ENCODE data around the gene EIF4A3. TPM values are rescaled to one million over a fixed set of nuclear protein-coding genes. Genes with fewer than 3 reads are reported as not detected.

Gene EIF4A3
- total and polyA plus RNA-seq, 9 of the 15 experiments (the other 6 are each of a cell fraction or from before 2014, with no cell fraction given) = 62.7 to 171 (median 127) TPM

DNA sequence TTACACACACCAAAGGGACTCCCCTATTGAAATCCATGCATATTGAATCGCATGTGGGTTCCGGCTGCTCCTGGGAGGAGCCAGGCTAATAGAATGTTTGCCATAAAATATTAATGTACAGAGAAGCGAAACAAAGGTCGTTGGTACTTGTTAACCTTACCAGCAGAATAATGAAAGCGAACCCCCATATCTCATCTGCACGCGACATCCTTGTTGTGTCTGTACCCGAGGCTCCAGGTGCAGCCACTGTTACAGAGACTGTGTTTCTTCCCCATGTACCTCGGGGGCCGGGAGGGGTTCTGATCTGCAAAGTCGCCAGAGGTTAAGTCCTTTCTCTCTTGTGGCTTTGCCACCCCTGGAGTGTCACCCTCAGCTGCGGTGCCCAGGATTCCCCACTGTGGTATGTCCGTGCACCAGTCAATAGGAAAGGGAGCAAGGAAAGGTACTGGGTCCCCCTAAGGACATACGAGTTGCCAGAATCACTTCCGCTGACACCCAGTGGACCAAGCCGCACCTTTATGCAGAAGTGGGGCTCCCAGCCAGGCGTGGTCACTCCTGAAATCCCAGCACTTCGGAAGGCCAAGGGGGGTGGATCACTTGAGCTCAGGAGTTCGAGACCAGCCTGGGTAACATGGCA is 43.4 kb downstream of the EIF4A3 start (continued):
- no peak for TF ChIP-seq ZNF280B (CRISPR knock-in tag; IDR thresholded peaks at IDR 0.05)

GRCh38 chr17:80102664-80103448 is 44.1 kb downstream of the EIF4A3 start:
- FAIRE-seq = no peak
- ATAC-seq = no peak
- Histone ChIP-seq H3K36me3 (ENCODE audit: control insufficient read depth, insufficient read depth, low read length) (no peaks in the 10 kb centered on the region), H2AFZ (ENCODE audit: low read depth, low read length) (no peak overlapping the region), H4K20me1 (replicated peaks; ENCODE audit: control insufficient read depth, insufficient read depth, low read length) (0 out of 2 replicates have a peak, but pooled peaks cover 4% of the 10 kb centered on the region), H3K9me1 (ENCODE audit: control insufficient read depth, insufficient read depth, low read length) (no peaks in the 10 kb centered on the region), H3K9ac (ENCODE audit: insufficient read depth in 1 of 2, low read depth in 2 of 2, low read length in 2 of 2) (peak overlapping the region in 1 of 2 experiments; percentile 95; a peak in 1 of 4 replicates), H3K4me1 (replicated peaks in 1 of 2; ENCODE audit: control insufficient read depth in 2 of 2, insufficient read depth in 2 of 2, low read length in 2 of 2) (peaks cover 10 to 52% of the 10 kb centered on the region in 2 experiments; a peak in 4 of 5 replicates), H3K27me3 (ENCODE audit: control insufficient read depth in 2 of 2, insufficient read depth in 2 of 2, low read length in 2 of 2) (peaks cover 14 to 34% of the 10 kb centered on the region in 2 experiments; a peak in 4 of 5 replicates), H3K27ac (ENCODE audit: extremely low read depth, low read depth, low read length) (no peak overlapping the region), H3K4me2 (ENCODE audit: insufficient read depth, low read length) (peak overlapping the region; percentile 95; the same call in 1 of the 2 replicates), H3K4me3 (no peak overlapping the region), H3K79me2 (ENCODE audit: control insufficient read depth, insufficient read depth, low read length) (no peaks in the 10 kb centered on the region), H3K9me3 (replicated peaks; ENCODE audit: control insufficient read depth, insufficient read depth, low read depth, low read length) (no peaks in the 10 kb centered on the region)
- CTCF ChIA-PET (ENCODE audit: low intra/inter-chr PET ratio) = no interaction called here
- intact Hi-C loops (cut with micrococcal nuclease) (loop anchor here (10.0 kb wide), 1 partner anchor 82 kb away; no protein-coding TSS in a partner anchor), in situ Hi-C loops (cut with MboI) (no loop called here)
- 58% methylated on average over 14 of the region's 15 CpGs for WGBS (ENCODE audit: insufficient coverage, low coverage, missing lambda C conversion rate)
- BruUV-seq (replicated peaks) = no TSS peak
- no peak for DNase-seq (ENCODE audit: extremely low read depth in 1 of 4, low spot score in 3 of 4)
- POLR2A ChIA-PET = no interaction called here
- TF ChIP-seq NFXL1 (CRISPR knock-in tag; IDR thresholded peaks at IDR 0.05) (no peak), U2AF1 (optimal IDR thresholded peaks at IDR 0.05; ENCODE audit: low read depth, low read length) (no peak), RFX1 (IDR thresholded peaks at IDR 0.05) (no peak), NR2F6 (CRISPR knock-in tag; IDR thresholded peaks at IDR 0.05) (no peak)
- TF ChIP-seq, protein P1, sequence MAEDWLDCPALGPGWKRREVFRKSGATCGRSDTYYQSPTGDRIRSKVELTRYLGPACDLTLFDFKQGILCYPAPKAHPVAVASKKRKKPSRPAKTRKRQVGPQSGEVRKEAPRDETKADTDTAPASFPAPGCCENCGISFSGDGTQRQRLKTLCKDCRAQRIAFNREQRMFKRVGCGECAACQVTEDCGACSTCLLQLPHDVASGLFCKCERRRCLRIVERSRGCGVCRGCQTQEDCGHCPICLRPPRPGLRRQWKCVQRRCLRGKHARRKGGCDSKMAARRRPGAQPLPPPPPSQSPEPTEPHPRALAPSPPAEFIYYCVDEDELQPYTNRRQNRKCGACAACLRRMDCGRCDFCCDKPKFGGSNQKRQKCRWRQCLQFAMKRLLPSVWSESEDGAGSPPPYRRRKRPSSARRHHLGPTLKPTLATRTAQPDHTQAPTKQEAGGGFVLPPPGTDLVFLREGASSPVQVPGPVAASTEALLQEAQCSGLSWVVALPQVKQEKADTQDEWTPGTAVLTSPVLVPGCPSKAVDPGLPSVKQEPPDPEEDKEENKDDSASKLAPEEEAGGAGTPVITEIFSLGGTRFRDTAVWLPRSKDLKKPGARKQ (CRISPR knock-in tag; IDR thresholded peaks at IDR 0.05) = no peak
